ENCODE results near the gene PIP5K1B.

The PIP5K1B gene

DNA sequence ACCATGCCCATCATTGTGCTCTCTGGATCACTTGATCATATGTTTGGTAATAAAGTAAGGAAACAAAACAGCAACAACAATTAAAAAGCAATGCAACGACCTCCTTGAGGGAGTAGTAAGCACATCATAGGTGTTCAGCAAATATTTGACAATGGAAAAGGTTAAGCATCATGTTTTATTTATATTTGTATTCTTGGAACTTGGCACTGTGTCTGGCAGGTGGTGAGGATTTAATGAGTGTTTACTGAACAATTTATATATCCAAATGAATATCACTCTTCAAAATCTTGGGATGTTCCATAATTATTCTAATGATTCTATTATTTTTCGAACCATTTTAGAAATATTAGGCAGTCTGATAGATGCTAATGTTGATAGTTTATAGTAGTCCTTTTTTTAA is 6.2 kb downstream of the PIP5K1B start:
- Histone ChIP-seq H3K9me2 (ENCODE audit: low read depth, low read length) (no peaks in the 10 kb centered on the region), H4K20me1 (ENCODE audit: insufficient read depth, low read length) (no peaks in the 10 kb centered on the region), H3F3A (ENCODE audit: insufficient read depth, low read length) (no peaks in the 10 kb centered on the region), H3K36me3 (ENCODE audit: insufficient read depth, low read length) (no peaks in the 10 kb centered on the region), H3K9ac (ENCODE audit: low read length) (no peak overlapping the region), H3K27me3 (ENCODE audit: insufficient read depth, low read length) (0 out of 2 replicates have a peak, but pooled peaks cover 4% of the 10 kb centered on the region), H3K9me3 (ENCODE audit: low read length) (no peaks in the 10 kb centered on the region), H3K27ac (ENCODE audit: low read depth, low read length, poor library complexity, severe bottlenecking) (no peak overlapping the region), H3K4me1 (ENCODE audit: insufficient read depth, low read length, severe bottlenecking) (peaks cover 3% of the 10 kb centered on the region), H3K79me2 (ENCODE audit: insufficient read depth, low read length) (no peaks in the 10 kb centered on the region), H3K4me2 (ENCODE audit: low read length) (no peak overlapping the region), H2AFZ (ENCODE audit: low read length) (no peak overlapping the region), H3K4me3 (ENCODE audit: low read depth, low read length, poor library complexity, severe bottlenecking) (no peak overlapping the region)
- TF ChIP-seq, protein P1, sequence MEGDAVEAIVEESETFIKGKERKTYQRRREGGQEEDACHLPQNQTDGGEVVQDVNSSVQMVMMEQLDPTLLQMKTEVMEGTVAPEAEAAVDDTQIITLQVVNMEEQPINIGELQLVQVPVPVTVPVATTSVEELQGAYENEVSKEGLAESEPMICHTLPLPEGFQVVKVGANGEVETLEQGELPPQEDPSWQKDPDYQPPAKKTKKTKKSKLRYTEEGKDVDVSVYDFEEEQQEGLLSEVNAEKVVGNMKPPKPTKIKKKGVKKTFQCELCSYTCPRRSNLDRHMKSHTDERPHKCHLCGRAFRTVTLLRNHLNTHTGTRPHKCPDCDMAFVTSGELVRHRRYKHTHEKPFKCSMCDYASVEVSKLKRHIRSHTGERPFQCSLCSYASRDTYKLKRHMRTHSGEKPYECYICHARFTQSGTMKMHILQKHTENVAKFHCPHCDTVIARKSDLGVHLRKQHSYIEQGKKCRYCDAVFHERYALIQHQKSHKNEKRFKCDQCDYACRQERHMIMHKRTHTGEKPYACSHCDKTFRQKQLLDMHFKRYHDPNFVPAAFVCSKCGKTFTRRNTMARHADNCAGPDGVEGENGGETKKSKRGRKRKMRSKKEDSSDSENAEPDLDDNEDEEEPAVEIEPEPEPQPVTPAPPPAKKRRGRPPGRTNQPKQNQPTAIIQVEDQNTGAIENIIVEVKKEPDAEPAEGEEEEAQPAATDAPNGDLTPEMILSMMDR (IDR thresholded peaks at IDR 0.05; ENCODE audit: low read length) = no peak
- TF ChIP-seq EZH2 (IDR thresholded peaks at IDR 0.05; ENCODE audit: borderline replicate concordance, low read length) = no peak

DNA sequence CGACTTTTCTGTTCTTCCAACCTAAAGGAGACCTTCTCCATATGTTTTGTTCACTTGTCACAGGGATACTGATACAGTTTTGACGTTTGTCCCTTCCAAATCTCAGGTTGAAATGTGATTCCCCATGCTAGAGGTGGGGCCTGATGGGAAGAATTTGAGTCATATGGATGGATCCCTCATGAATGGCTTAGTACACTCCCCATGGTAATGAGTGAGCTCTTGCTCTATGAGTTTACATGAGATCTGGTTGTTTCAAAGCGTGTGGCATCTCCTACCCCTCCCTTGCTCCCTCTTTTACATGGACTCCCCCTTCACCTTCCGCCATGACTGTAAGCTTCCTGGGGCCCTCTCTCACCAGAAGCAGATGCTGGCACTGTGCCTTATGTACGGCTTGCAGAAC is 6.9 kb downstream of the PIP5K1B start:
- Histone ChIP-seq H3K79me2 (ENCODE audit: insufficient read depth, low read length) (no peaks in the 10 kb centered on the region), H3K27ac (ENCODE audit: low read depth, low read length, poor library complexity, severe bottlenecking) (no peak overlapping the region), H4K20me1 (ENCODE audit: insufficient read depth, low read length) (no peaks in the 10 kb centered on the region), H3K9me2 (ENCODE audit: low read depth, low read length) (no peaks in the 10 kb centered on the region), H3K4me3 (ENCODE audit: low read depth, low read length, poor library complexity, severe bottlenecking) (no peak overlapping the region), H2AFZ (ENCODE audit: low read length) (no peak overlapping the region), H3K9me3 (ENCODE audit: low read length) (no peaks in the 10 kb centered on the region), H3K27me3 (ENCODE audit: insufficient read depth, low read length) (0 out of 2 replicates have a peak, but pooled peaks cover 4% of the 10 kb centered on the region), H3K9ac (ENCODE audit: low read length) (no peak overlapping the region), H3K4me1 (ENCODE audit: insufficient read depth, low read length, severe bottlenecking) (no peaks in the 10 kb centered on the region), H3F3A (ENCODE audit: insufficient read depth, low read length) (no peaks in the 10 kb centered on the region), H3K4me2 (ENCODE audit: low read length) (no peak overlapping the region), H3K36me3 (ENCODE audit: insufficient read depth, low read length) (no peaks in the 10 kb centered on the region)
- TF ChIP-seq EZH2 (IDR thresholded peaks at IDR 0.05; ENCODE audit: borderline replicate concordance, low read length) = no peak
- TF ChIP-seq, protein P1 (IDR thresholded peaks at IDR 0.05; ENCODE audit: low read length) = no peak

DNA sequence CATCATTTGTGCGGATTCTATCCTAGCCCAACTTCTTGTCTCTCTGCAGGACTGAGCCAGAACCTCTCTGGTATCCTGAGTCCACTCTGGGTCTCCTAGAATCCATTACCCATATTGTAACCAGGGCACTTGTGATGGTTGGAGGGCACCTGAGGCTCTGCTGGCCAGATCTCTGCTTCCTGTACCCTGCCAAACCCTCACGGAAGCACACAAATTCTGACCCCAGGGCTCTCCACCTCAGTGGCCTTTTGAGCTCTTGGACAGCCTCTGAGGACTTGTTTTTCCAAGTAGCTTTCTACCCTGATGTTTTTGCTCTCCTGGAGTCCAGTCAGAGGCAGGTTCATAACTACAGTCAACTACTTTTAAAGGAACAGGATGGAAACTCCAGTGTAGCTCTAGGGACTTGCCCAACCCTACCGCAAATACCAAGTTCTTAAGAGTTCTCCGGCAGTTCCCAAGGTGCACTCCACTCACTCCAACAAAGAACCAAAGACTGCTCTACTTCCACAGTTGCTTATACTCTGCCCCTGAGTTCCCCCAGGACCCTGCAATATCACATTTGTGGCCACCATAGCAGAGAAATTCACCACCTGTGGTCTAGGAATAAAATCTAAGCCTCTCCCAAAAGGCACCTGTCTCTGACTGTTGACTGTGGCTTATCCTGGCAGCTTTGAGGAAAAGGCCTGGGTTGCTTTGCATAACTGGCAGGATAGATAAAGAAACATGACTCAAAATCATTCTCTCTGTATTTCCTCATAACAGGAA is 9.6 kb downstream of the PIP5K1B start:
- no peak overlapping the region for H3K4me2 ChIP-seq (ENCODE audit: low read length)
- H2AFZ ChIP-seq (ENCODE audit: low read length) = no peak overlapping the region
- no peaks in the 10 kb centered on the region for H3K79me2 ChIP-seq (ENCODE audit: insufficient read depth, low read length)
- no peaks in the 10 kb centered on the region for H4K20me1 ChIP-seq (ENCODE audit: insufficient read depth, low read length)
- 0 out of 2 replicates have a peak, but pooled peaks cover 4% of the 10 kb centered on the region for H3K27me3 ChIP-seq (ENCODE audit: insufficient read depth, low read length)
- no peak overlapping the region for H3K27ac ChIP-seq (ENCODE audit: low read depth, low read length, poor library complexity, severe bottlenecking)
- TF ChIP-seq EZH2 (IDR thresholded peaks at IDR 0.05; ENCODE audit: borderline replicate concordance, low read length) = no peak
- TF ChIP-seq, protein P1 (IDR thresholded peaks at IDR 0.05; ENCODE audit: low read length) = no peak
- no peak overlapping the region for H3K4me3 ChIP-seq (ENCODE audit: low read depth, low read length, poor library complexity, severe bottlenecking)
- no peak overlapping the region for H3K9ac ChIP-seq (ENCODE audit: low read length)
- H3K9me2 ChIP-seq (ENCODE audit: low read depth, low read length) = no peaks in the 10 kb centered on the region
- no peaks in the 10 kb centered on the region for H3F3A ChIP-seq (ENCODE audit: insufficient read depth, low read length)
- H3K9me3 ChIP-seq (ENCODE audit: low read length) = no peaks in the 10 kb centered on the region
- H3K36me3 ChIP-seq (ENCODE audit: insufficient read depth, low read length) = no peaks in the 10 kb centered on the region
- no peaks in the 10 kb centered on the region for H3K4me1 ChIP-seq (ENCODE audit: insufficient read depth, low read length, severe bottlenecking)
